Measurements from ENCODE around the gene TCF3. TPM values are rescaled to one million over a fixed set of nuclear protein-coding genes. Genes with fewer than 3 reads are reported as not detected.
"Not testable (repeated sequence)": the region's sequence is repeated elsewhere in the genome, so short reads cannot be mapped to it uniquely, and the experiment has no call there.

Gene TCF3
- total RNA-seq, 1 experiment from 2014 or later = 208 TPM

DNA sequence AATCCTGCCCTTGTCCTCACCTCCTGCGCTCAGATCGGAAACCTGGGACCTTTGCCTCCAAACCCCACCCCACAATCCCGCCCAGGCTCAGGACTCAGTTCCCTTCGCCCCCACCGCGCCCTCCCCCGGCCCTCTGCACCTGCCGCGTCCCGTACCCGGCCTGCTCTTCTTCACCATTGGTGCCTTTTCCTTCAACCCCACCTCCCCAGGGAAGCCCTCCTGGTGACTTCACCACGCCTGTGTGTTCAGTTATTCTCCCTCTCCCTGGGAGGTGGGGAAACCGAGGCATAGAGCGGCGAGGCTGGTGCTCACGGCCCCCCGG, 19.3 kb upstream of the TCF3 start:
- DNase-seq (ENCODE audit: low read depth, low spot score) = no peak

DNA sequence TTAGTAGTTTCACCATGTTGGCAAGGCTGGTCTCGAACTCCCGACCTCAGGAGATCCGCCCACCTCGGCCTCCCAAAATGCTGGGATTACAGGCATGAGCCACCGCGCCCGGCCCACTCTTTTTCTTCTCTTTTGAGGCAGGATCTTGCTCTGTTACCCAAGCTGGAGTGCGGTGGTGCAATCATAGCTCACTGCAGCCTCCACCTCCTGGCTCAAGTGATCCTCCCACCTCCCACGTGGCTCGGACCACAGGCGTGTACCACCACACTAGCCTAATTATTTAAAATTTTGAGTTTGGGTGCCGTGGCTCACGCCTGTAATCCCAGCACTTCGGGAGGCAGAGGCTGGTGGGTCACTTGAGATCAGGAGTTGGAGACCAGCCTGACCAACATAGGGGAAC, 18.3 kb upstream of the TCF3 start:
- H3K79me2 ChIP-seq (ENCODE audit: insufficient read depth, low read length); H3K9me2 ChIP-seq (ENCODE audit: insufficient read depth); H3K4me3 ChIP-seq (replicated peaks in 1 of 2; ENCODE audit: low read depth in 1 of 2, low read length in 2 of 2); POLR2A ChIA-PET; ATAC-seq; H3K36me3 ChIP-seq (ENCODE audit: control insufficient read depth in 1 of 2, insufficient read depth in 2 of 2, low read length in 2 of 2); H3K4me2 ChIP-seq (ENCODE audit: low read length); H2AFZ ChIP-seq (ENCODE audit: low read depth, low read length, poor library complexity, severe bottlenecking); H4K20me1 ChIP-seq (ENCODE audit: insufficient read depth); H3K9me3 ChIP-seq (ENCODE audit: control insufficient read depth in 1 of 2, insufficient read depth in 1 of 2, low read depth in 1 of 2, low read length in 2 of 2); RAD21 ChIA-PET (ENCODE audit: low non-redundant PET in 1 of 2, low total read pairs in 2 of 2, uncharacterized antibody in 2 of 2, unreplicated experiment in 2 of 2); BruUV-seq (replicated peaks); DNase-seq (ENCODE audit: low read depth, low spot score); H3K27me3 ChIP-seq (ENCODE audit: insufficient read depth, low read length); H3K27ac ChIP-seq (ENCODE audit: low read depth, low read length); H3K9ac ChIP-seq (ENCODE audit: low read length): not testable (repeated sequence)
- peaks cover 6 to 42% of the 10 kb centered on the region in 2 experiments; a peak in 3 of 4 replicates for H3K4me1 ChIP-seq (ENCODE audit: control insufficient read depth in 1 of 2, insufficient read depth in 2 of 2, low read length in 2 of 2)
- CTCF ChIA-PET = interaction anchor here (1.0 to 4.3 kb wide), 4 partner anchors 77 to 155 kb away, joined by 3 to 38 read pairs (median 7); no protein-coding TSS in a partner anchor
- intact Hi-C loops (cut with micrococcal nuclease) = loop anchor here (5.0 kb wide), 2 partner anchors 77 to 142 kb away; partner anchors contain the start of gene ATP8B3

More for the DNA sequence above, 19.3 kb upstream of the TCF3 start:
- ATAC-seq = peak; percentile 76
- Histone ChIP-seq H3K4me3 (replicated peaks in 1 of 2; ENCODE audit: low read depth in 1 of 2, low read length in 2 of 2) (peak overlapping the region; percentile 37 to 48), H3K9me3 (ENCODE audit: control insufficient read depth in 1 of 2, insufficient read depth in 1 of 2, low read depth in 1 of 2, low read length in 2 of 2) (no peaks in the 10 kb centered on the region), H3K9ac (ENCODE audit: low read length) (peak overlapping the region; percentile 47), H3K4me2 (ENCODE audit: low read length) (peak overlapping the region; percentile 80), H3K36me3 (ENCODE audit: control insufficient read depth in 1 of 2, insufficient read depth in 2 of 2, low read length in 2 of 2) (no peaks in the 10 kb centered on the region), H3K9me2 (ENCODE audit: insufficient read depth) (no peaks in the 10 kb centered on the region), H2AFZ (ENCODE audit: low read depth, low read length, poor library complexity, severe bottlenecking) (peak overlapping the region; percentile 24), H3K27me3 (ENCODE audit: insufficient read depth, low read length) (no peaks in the 10 kb centered on the region), H3K27ac (ENCODE audit: low read depth, low read length) (no peak overlapping the region), H3K79me2 (ENCODE audit: insufficient read depth, low read length) (no peaks in the 10 kb centered on the region), H3K4me1 (ENCODE audit: control insufficient read depth in 1 of 2, insufficient read depth in 2 of 2, low read length in 2 of 2) (peaks cover 4 to 47% of the 10 kb centered on the region in 2 experiments; a peak in 3 of 4 replicates), H4K20me1 (ENCODE audit: insufficient read depth) (no peaks in the 10 kb centered on the region)
- ChIA-PET CTCF (interaction anchor here (1.2 to 4.3 kb wide), 10 partner anchors 15 to 155 kb away, joined by 3 to 38 read pairs (median 8); no protein-coding TSS in a partner anchor), RAD21 (ENCODE audit: low non-redundant PET in 1 of 2, low total read pairs in 2 of 2, uncharacterized antibody in 2 of 2, unreplicated experiment in 2 of 2) (interaction anchor here (1.2 to 1.3 kb wide), 4 partner anchors 124 to 154 kb away, joined by 3 to 9 read pairs (median 5); no protein-coding TSS in a partner anchor), POLR2A (interaction anchor here (1.6 kb wide), 1 partner anchor 75 kb away, joined by 6 read pairs; no protein-coding TSS in a partner anchor)
- TF ChIP-seq ZNF274 (IDR thresholded peaks at IDR 0.05; ENCODE audit: low read depth, low read length) = no peak
- TF ChIP-seq ZFX (IDR thresholded peaks at IDR 0.05) = no peak
- TF ChIP-seq, protein P1, sequence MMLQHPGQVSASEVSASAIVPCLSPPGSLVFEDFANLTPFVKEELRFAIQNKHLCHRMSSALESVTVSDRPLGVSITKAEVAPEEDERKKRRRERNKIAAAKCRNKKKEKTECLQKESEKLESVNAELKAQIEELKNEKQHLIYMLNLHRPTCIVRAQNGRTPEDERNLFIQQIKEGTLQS (IDR thresholded peaks at IDR 0.05) = no peak
- TF ChIP-seq JUND (IDR thresholded peaks at IDR 0.05) = no peak
- TF ChIP-seq, protein P2, sequence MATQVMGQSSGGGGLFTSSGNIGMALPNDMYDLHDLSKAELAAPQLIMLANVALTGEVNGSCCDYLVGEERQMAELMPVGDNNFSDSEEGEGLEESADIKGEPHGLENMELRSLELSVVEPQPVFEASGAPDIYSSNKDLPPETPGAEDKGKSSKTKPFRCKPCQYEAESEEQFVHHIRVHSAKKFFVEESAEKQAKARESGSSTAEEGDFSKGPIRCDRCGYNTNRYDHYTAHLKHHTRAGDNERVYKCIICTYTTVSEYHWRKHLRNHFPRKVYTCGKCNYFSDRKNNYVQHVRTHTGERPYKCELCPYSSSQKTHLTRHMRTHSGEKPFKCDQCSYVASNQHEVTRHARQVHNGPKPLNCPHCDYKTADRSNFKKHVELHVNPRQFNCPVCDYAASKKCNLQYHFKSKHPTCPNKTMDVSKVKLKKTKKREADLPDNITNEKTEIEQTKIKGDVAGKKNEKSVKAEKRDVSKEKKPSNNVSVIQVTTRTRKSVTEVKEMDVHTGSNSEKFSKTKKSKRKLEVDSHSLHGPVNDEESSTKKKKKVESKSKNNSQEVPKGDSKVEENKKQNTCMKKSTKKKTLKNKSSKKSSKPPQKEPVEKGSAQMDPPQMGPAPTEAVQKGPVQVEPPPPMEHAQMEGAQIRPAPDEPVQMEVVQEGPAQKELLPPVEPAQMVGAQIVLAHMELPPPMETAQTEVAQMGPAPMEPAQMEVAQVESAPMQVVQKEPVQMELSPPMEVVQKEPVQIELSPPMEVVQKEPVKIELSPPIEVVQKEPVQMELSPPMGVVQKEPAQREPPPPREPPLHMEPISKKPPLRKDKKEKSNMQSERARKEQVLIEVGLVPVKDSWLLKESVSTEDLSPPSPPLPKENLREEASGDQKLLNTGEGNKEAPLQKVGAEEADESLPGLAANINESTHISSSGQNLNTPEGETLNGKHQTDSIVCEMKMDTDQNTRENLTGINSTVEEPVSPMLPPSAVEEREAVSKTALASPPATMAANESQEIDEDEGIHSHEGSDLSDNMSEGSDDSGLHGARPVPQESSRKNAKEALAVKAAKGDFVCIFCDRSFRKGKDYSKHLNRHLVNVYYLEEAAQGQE (IDR thresholded peaks at IDR 0.05; ENCODE audit: low read depth) = no peak
- TF ChIP-seq POLR2AphosphoS5 (IDR thresholded peaks at IDR 0.05; ENCODE audit: low read depth, low read length) = no peak
- TF ChIP-seq SRF (IDR thresholded peaks at IDR 0.05; ENCODE audit: low read depth) = no peak
- TF ChIP-seq SIN3A (IDR thresholded peaks at IDR 0.05; ENCODE audit: low read depth) = no peak
- no peak for TF ChIP-seq POLR2A (IDR thresholded peaks at IDR 0.05; ENCODE audit: borderline replicate concordance, extremely low read depth, insufficient read depth, insufficient read length)
- TF ChIP-seq ELF1 (IDR thresholded peaks at IDR 0.05; ENCODE audit: borderline replicate concordance, low read depth) = no peak
- TF ChIP-seq, protein P3, sequence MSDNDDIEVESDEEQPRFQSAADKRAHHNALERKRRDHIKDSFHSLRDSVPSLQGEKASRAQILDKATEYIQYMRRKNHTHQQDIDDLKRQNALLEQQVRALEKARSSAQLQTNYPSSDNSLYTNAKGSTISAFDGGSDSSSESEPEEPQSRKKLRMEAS (IDR thresholded peaks at IDR 0.05) = no peak
- TF ChIP-seq, protein P4, sequence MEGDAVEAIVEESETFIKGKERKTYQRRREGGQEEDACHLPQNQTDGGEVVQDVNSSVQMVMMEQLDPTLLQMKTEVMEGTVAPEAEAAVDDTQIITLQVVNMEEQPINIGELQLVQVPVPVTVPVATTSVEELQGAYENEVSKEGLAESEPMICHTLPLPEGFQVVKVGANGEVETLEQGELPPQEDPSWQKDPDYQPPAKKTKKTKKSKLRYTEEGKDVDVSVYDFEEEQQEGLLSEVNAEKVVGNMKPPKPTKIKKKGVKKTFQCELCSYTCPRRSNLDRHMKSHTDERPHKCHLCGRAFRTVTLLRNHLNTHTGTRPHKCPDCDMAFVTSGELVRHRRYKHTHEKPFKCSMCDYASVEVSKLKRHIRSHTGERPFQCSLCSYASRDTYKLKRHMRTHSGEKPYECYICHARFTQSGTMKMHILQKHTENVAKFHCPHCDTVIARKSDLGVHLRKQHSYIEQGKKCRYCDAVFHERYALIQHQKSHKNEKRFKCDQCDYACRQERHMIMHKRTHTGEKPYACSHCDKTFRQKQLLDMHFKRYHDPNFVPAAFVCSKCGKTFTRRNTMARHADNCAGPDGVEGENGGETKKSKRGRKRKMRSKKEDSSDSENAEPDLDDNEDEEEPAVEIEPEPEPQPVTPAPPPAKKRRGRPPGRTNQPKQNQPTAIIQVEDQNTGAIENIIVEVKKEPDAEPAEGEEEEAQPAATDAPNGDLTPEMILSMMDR (IDR thresholded peaks at IDR 0.05 in 2 of 3, conservative IDR thresholded peaks at IDR 0.05 in 1 of 3; ENCODE audit: borderline replicate concordance in 1 of 3, insufficient read depth in 1 of 3, low read depth in 2 of 3, low read length in 2 of 3) = no peak
- TF ChIP-seq TCF7L2 (IDR thresholded peaks at IDR 0.05; ENCODE audit: borderline replicate concordance, extremely low read depth, insufficient read depth, insufficient read length) = no peak
- intact Hi-C loops (cut with micrococcal nuclease) = loop anchor here (1.0 to 5.0 kb wide), 5 partner anchors 76 to 141 kb away; partner anchors contain the start of gene ATP8B3
- BruUV-seq (replicated peaks) = no TSS peak

All from HCT116 (cell line).